CD4-positive, alpha-beta T cell treated with Interleukin-12 subunit alpha and Interleukin-12 subunit beta, for 1 hour (primary cell): ENCODE results near the gene SMIM26.

ENCODE experiments used
- DNase-seq: peaks from one replicate; pipeline ENCODE4 v3.0.0-alpha.2; 2020

The SMIM26 gene

GRCh38 chr20:18585134-18585533, 17.9 kb downstream of the SMIM26 start:
- DNase-seq = no peak

- peak; percentile 90 for DNase-seq
These were observed 20.7 kb downstream of the SMIM26 start, which contains the start of gene DTD1 for GRCh38 chr20:18587665-18588573. TSS of gene DTD1 (plus strand) at chr20:18588054. CDS start at chr20:18588073, 19 bp downstream.

- DNase-seq = no peak
These were observed 21.3 kb downstream of the SMIM26 start for GRCh38 chr20:18588574-18588933.

- no peak for DNase-seq
These were observed 22.9 kb downstream of the SMIM26 start for GRCh38 chr20:18589941-18590674.

- DNase-seq = no peak
These were observed 29.0 kb downstream of the SMIM26 start for GRCh38 chr20:18596270-18596669.

GRCh38 chr20:18609741-18610140, 42.5 kb downstream of the SMIM26 start:
- no peak for DNase-seq

GRCh38 chr20:18611492-18611891, 44.3 kb downstream of the SMIM26 start:
- DNase-seq = no peak

- DNase-seq = no peak
These were observed 46.3 kb downstream of the SMIM26 start for GRCh38 chr20:18613553-18613952.

GRCh38 chr20:18614244-18614643, 47.0 kb downstream of the SMIM26 start:
- no peak for DNase-seq

- DNase-seq = no peak
These were observed 47.9 kb downstream of the SMIM26 start for GRCh38 chr20:18615020-18615650.
